Left ventricle myocardium inferior (tissue), 1 donor: ENCODE results near the gene NAB1. TPM values are rescaled to one million over a fixed set of nuclear protein-coding genes. Genes with fewer than 3 reads are reported as not detected.

Source experiments
- DNase-seq: peaks from one replicate; pipeline ENCODE4 v3.0.0-alpha.2; 2020
- H3K27ac ChIP-seq: fragments of 200-600 bp; replicated peaks from 2 replicates; pipeline ENCODE4 v1.8.0; 2021
- H3K27me3 ChIP-seq: fragments of 200-600 bp; 2 replicates; pipeline ENCODE4 v1.8.0; 2021; ENCODE audit warnings: low read depth
- H3K36me3 ChIP-seq: fragments of 200-600 bp; 2 replicates; pipeline ENCODE4 v1.8.0; 2021
- H3K4me1 ChIP-seq: fragments of 200-600 bp; 2 replicates; pipeline ENCODE4 v1.8.0; 2021
- H3K4me3 ChIP-seq: fragments of 200-600 bp; 2 replicates; pipeline ENCODE4 v1.8.0; 2021; ENCODE audit warnings: mild to moderate bottlenecking, moderate library complexity
- H3K9me3 ChIP-seq: fragments of 200-600 bp; replicated peaks from 2 replicates; pipeline ENCODE4 v1.8.0; 2021
- intact Hi-C: fragments of 100-400 bp; cut with micrococcal nuclease; formaldehyde crosslinking; loops from one replicate; pipeline ENCODE4 v1.11.0; 2022
- total RNA-seq: library from RNA; stranded (reverse); fragmentation: NEBNext Ultra II Directional; extraction: Animal tissue kit (Norgen Biotek cat#: 25700); gene quantifications from one replicate; pipeline ENCODE4 v1.2.1, GENCODE V29; 2021
- TF ChIP-seq, protein P1 (sequence below): fragments of 200-600 bp; IDR thresholded peaks from 2 replicates; pipeline ENCODE4 v1.8.0; 2021; ENCODE audit warnings: antibody characterized with exemption, mild to moderate bottlenecking, borderline replicate concordance
- donor health status: DM: no; HTN: yes; CAD: no; lungs with severe emphysema.

NAB1 gene
- total RNA-seq, 1 donor from 2014 or later = 30.2 TPM

- Histone ChIP-seq H3K27me3 (no peaks in the 10 kb centered on the region), H3K27ac (no peak overlapping the region), H3K36me3 (peaks cover 54% of the 10 kb centered on the region), H3K4me1 (peaks cover 20% of the 10 kb centered on the region), H3K4me3 (no peak overlapping the region), H3K9me3 (peaks cover 5% of the 10 kb centered on the region)
- TF ChIP-seq, protein P1, sequence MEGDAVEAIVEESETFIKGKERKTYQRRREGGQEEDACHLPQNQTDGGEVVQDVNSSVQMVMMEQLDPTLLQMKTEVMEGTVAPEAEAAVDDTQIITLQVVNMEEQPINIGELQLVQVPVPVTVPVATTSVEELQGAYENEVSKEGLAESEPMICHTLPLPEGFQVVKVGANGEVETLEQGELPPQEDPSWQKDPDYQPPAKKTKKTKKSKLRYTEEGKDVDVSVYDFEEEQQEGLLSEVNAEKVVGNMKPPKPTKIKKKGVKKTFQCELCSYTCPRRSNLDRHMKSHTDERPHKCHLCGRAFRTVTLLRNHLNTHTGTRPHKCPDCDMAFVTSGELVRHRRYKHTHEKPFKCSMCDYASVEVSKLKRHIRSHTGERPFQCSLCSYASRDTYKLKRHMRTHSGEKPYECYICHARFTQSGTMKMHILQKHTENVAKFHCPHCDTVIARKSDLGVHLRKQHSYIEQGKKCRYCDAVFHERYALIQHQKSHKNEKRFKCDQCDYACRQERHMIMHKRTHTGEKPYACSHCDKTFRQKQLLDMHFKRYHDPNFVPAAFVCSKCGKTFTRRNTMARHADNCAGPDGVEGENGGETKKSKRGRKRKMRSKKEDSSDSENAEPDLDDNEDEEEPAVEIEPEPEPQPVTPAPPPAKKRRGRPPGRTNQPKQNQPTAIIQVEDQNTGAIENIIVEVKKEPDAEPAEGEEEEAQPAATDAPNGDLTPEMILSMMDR = no peak
- intact Hi-C loops = no loop called here
- no peak for DNase-seq
These were observed 20.0 kb downstream of the NAB1 start for GRCh38 chr2:190668892-190669291.

GRCh38 chr2:190670182-190670946 is 21.5 kb downstream of the NAB1 start:
- no peak overlapping the region for H3K27ac ChIP-seq
- H3K4me3 ChIP-seq = no peak overlapping the region
- TF ChIP-seq, protein P1 = no peak
- intact Hi-C loops = no loop called here
- peaks cover 2% of the 10 kb centered on the region for H3K9me3 ChIP-seq
- no peak for DNase-seq
- peaks cover 23% of the 10 kb centered on the region for H3K4me1 ChIP-seq
- H3K27me3 ChIP-seq = no peaks in the 10 kb centered on the region
- peaks cover 57% of the 10 kb centered on the region for H3K36me3 ChIP-seq

DNA sequence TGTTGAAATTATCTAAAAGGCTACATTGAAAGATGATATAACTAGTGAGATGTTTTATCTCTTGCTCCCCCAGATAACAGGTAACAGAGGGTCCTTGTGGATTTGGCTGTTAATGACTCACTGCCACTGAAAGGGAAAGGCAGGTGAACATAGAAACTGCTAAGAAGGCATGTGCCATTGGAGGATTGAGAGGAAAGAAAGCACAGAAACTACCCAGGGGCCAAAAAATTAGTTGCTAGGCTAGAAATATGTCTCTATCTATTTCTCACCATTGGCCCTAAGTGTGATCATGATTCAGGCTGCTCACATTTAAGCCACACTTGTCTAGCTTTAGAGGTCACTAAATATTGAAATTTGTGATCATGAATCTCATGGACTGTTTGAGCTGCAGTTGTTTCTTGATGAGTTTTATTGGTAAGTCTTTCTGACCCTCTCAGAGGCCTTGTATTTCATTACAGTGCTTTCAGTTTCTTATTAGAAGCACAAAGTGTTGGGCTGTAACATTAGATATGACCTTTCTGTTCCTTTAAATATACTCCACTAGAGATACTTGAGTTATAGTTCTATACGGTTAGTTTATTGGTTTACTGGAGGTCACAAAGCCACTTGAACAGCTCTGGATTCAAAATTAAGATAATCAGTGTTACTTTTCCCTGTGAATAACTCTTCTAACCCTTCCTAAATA is 26.2 kb downstream of the NAB1 start:
- Histone ChIP-seq H3K36me3 (peaks cover 68% of the 10 kb centered on the region), H3K4me3 (no peak overlapping the region), H3K27ac (no peak overlapping the region), H3K27me3 (no peaks in the 10 kb centered on the region), H3K4me1 (peaks cover 45% of the 10 kb centered on the region), H3K9me3 (no peaks in the 10 kb centered on the region)
- TF ChIP-seq, protein P1 = no peak
- intact Hi-C loops = no loop called here
- DNase-seq = no peak

DNA sequence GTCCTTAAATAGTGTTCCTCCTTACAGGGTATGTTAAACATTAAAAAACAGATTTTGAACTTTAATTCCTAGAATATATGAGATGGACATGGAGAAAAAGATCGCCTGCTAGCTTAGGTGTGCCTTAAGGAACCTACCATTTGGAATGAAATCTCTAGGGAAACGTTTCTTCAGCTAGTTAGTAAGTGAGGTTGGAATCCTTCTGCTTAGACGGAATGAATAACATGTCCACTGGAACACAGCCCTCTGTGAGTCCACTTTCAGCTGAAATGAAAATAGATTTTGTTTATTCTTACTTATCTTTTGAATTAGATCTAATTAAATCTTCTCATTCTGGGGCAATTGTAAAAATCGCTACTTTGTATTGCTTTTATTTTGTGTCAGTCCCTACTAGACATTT is 28.4 kb downstream of the NAB1 start:
- intact Hi-C loops = no loop called here

DNA sequence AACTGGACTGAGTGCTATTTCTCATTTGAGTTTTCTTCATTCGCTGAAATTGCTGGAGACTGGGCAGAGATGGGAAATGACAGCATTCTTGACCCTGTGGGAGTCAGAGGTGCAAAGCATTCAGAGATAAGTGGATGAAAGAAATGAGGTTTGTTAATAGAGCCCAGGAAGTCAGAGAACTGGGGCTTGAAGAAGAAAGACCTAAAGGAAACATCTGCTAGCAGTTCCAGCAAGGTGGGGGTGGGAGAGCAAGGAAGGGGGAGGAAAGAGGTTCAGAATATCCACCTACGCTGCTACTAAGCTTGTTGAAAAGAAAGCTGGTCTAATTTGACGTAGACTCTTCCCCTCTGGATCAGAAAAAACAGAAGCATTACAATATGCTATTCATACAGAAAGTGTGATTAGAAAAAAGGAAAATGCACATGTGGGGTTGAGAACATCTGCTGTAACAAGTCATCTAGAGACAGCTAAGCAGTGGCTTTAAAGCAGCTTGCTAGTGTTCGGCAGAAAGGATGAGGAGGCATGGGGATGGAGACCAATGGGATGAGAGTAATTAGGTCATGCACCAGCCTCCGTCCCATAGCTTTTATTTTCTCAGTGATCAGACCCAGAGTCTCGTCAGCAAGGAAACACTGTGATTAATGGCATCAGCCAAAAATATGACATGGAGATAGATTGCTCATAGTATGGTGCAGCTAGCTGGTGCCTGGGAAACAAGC is 29.7 kb downstream of the NAB1 start:
- Histone ChIP-seq H3K9me3 (no peaks in the 10 kb centered on the region), H3K27me3 (no peaks in the 10 kb centered on the region), H3K36me3 (peaks cover 34% of the 10 kb centered on the region), H3K4me3 (no peak overlapping the region), H3K27ac (peak overlapping the region; percentile 57), H3K4me1 (peaks cover 57% of the 10 kb centered on the region)
- DNase-seq = no peak
- TF ChIP-seq, protein P1 = no peak
- intact Hi-C loops = no loop called here

More for the DNA sequence above, 28.4 kb downstream of the NAB1 start:
- Histone ChIP-seq H3K9me3 (no peaks in the 10 kb centered on the region), H3K36me3 (peaks cover 47% of the 10 kb centered on the region), H3K27ac (peak overlapping the region; percentile 15), H3K27me3 (no peaks in the 10 kb centered on the region), H3K4me3 (no peak overlapping the region), H3K4me1 (peaks cover 55% of the 10 kb centered on the region)
- TF ChIP-seq, protein P1 = no peak
- DNase-seq = no peak
